NCI-H128 (cell line): Measurements from ENCODE around the gene PLXNA2.

Source experiments
- DNase-seq: peaks from one replicate; lab custom pipeline; 2025; ENCODE audit not compliant: unreplicated experiment; lab: John Stamatoyannopoulos, UW

The PLXNA2 gene

DNA sequence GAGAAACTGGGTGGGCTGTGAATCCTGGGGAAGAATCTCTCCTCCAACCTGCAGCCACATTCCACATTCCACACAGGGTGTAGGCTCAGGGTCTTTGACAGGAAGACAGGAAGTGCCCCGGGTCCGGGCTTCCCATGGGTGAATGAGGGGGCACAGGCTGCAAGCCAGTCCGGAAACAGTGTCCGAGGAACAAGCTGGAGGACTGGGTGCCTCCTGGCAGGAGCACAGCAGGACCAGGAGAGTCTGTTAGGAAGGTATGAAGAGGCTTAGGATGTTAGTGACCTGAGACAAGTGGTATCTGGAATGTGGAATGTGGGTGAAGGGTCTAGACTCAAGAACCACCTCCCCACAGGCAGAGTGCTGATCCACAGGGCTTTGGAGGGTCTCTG is 212.3 kb downstream of the PLXNA2 start:
- no peak for DNase-seq

- no peak for DNase-seq
These were observed 212.8 kb downstream of the PLXNA2 start for GRCh38 chr1:208031316-208031931.

DNA sequence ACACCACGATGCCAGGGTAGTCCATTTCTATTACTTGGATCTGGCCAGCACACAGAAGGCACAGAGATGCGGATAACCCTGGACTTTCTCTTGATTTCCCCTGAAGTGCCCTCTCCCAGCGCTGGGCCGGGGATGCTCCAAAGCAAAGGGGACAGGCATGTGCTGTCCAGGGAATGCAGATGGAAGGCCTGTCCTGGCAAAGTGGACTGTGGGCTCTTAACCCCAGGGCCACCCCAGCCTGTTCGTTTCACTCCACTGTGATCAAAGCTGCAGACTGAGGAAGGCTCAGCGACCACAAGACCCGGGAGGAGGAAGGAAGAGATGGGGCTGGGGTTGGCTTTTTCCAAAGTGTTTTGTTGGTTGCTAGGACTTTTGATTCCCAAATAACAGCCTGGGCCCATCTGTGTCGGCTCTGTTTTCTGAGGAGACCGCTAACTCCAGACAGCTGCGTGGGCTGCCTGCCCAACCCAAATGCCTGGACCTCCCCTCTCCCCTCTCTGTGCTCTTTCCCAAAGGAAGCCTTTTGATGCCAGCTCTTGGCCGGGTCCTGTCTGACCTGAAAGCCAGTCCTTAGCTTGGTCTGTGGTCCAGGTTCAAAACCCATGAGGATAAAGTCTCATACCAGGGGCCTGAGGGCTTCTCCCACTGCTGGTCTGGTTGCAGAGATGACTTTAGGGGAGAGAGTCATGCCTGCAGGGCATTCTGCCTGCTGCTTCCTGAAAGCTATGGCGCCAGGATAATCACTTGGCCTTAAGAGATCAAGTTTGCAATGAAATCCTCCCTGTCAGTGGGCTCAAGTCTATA is 213.7 kb downstream of the PLXNA2 start:
- no peak for DNase-seq

DNA sequence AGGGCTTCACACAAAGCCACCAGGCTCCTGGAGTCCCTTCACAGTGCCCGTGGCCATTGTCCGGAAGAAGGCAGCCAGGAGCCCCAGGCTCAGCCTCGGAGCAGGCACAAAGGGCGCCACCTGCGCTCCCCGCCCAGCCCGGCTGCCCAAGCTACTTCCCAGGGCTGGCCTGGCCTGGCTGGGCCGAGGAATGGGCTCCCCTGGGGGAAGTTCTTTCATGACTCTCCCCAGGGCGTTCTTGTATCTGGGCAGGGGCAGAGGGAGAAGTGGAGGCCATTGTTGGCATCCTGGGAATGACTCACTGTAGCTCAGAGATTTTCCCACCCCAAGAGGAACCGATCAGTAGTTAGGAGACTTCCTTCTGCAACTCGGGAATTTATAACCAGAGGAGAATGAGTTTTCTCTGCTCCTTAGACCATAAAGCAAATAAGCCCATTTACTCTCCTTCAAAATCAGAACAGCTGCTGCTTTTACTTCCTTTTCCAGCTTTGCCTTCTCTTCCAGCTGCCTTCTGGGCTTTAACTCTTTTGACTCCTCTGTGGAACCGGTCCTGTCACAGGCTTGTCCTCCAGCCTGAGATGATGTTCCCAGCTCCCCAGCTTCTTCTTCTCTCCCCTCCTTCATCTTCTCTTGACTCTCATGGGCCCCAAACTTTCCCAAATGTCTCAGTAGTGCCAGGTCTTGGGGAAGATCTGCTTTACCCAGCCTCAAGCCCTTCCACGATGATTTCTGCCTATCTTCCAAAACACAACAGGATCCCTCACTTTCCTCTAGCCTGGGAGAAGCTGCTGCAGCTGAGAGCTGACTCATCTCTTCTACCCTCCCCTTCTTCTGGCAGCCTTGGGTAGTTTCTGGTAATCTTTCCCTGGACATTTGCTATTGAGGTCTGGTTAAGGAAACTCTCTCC is 214.6 kb downstream of the PLXNA2 start:
- no peak for DNase-seq

DNA sequence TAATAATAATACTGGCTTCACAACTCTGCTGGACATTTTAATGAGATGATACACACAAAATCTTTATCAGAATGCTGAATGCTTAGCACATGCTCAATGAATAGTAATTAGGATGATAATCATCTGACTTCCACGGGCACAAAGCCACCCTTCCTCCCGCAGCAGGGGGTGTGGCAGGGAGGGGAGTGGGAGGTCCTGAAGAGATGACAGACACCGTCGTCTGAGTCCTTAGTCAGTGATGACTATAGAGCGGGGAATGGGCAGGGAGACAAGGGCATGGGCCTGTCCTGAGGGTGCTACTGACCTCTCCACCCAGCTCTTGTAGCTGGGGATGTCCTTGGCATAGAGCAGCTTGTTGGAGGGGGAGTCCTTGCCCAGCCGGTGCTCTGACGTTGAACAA is 215.7 kb downstream of the PLXNA2 start:
- DNase-seq = no peak

- DNase-seq = no peak
These were observed 216.3 kb downstream of the PLXNA2 start for GRCh38 chr1:208027861-208028260.

- no peak for DNase-seq
These were observed 217.2 kb downstream of the PLXNA2 start for GRCh38 chr1:208026880-208027438.

DNA sequence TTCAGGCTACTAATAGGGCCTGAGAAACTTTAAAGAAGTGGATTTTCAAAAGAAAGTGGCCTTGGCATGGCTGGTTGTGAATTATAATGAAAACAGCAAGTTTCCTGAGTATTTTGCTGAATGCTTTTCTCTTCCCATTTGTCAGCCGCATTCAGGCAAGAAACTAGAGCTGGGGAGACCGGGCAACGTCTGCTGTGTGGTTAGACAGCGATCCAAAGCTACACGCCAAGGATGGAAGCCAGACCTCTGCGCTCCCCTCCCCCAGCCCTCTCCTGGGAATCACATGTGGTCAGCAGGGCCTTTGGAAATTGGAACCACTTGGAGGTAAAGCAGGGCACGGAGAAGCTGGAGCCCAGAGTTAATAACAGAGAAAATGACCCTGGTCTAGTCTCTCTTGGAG is 219.2 kb downstream of the PLXNA2 start:
- no peak for DNase-seq

DNA sequence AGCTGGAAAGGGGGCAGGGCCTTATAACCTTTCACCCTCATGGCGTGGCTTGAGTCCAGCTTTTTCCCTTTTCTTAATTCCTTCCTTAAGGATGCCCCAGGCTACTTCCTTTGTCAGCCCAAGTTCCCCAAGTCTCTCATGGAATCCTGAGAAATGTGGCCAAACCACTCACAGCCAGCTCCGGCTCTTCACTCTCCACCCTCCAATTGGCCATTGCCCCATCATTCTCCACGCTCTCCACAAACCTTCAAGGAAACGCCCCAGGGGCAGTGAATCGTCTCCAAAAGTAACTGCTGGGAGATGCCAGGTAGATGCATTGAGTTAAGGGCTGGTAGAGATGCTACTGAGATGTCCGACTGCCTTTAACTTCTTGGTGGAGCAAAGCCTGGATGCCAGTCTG is 219.8 kb downstream of the PLXNA2 start:
- DNase-seq = no peak

DNA sequence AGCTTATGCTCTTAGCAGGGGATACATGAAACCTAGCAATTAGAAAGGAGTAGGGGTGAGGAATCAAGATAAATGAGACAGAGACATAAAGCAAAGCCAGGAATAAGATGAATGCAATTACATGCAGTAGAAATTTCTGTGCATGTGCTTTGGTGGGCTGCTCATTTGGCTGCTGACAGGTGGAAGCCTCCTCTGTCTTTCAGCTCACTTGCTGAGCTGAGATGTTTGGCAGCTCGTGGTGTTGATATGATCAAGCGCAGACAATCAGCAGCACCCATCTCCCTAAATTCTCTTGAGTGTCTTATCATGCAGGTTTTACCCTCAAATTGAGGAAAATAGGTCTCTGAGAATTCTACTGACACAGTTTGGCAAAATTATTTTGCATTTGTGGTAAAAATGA is 224.9 kb downstream of the PLXNA2 start:
- no peak for DNase-seq

DNA sequence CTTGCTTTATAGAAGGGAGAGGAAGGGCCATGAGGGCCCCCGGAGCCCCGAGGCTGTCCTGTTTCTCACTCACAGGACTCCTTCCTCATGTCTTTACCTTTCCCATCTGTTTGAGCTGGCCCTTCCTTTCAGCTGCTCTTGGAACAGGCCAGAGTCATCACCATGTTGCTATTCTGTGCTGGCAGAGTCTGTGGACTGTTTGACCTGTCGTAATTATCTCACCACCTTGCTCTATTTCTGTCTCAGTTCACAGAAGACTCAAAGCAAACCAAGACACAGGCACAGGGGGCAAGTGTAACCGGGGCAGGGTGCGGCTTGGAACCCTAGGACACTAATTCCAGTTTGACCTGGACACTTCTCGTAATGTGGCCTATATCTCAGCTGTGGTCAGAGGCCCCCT is 228.9 kb downstream of the PLXNA2 start:
- no peak for DNase-seq

- DNase-seq = no peak
These were observed 231.0 kb downstream of the PLXNA2 start for GRCh38 chr1:208013210-208013609.

DNA sequence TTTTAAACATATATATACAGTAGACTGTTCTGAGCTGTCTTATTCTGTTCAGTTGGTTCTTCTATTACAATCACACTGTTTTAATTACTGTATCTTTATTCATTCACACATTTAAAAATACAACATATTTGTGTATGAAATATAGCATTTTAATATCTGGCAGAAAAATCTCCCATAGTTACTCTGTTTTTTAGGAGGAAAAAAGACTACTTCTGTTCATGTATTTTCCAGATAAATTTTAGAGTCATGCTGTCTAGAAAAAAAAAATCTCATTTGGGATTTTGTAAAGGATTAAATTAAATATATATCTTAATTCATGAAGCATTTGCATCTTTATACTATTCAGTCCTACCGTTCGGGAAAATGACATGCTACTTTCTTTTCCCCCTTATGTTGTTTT is 231.5 kb downstream of the PLXNA2 start:
- DNase-seq = no peak

GRCh38 chr1:208010487-208011071 is 233.6 kb downstream of the PLXNA2 start:
- no peak for DNase-seq

- no peak for DNase-seq
These were observed 234.3 kb downstream of the PLXNA2 start for GRCh38 chr1:208009706-208010444.

DNA sequence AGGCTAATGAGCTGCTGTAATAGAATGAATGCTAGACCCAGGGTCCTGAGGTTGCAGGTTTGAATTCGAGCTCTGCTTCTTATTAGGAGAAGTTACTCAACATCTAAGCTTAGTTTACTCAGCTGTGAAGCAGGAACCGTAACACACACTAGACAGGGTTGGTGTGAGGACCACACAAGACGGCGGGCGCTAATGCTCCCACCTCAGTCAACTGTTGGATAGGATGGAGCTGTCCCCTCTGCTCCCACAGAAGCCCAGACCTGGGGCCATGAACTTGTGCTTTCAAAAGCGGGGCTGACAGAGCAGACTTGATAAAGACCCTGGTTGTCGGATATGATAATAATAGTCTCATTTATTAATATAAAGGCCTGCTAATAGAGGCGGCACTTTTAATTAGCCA is 234.9 kb downstream of the PLXNA2 start:
- no peak for DNase-seq

DNA sequence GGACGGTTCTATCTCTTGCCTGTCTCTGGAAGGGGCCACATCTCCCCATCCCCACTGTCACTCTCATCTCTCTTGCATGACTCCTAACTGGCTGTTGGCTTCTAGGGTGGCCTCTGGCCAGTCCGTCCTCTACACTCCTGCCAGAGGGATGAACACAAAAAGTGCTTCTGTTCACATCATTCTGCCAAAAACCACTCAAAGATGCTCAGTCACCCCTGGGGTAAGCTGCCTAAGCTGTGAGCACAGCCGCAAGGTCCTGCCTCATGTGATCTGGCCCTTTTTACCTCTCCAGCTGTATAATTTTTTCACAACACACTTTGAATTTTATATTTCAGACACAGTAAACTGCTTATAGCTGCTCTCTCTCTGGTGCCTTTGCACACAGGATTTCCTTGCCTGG is 235.7 kb downstream of the PLXNA2 start:
- no peak for DNase-seq

GRCh38 chr1:208007938-208008342 is 236.2 kb downstream of the PLXNA2 start:
- DNase-seq = no peak

- no peak for DNase-seq
These were observed 236.8 kb downstream of the PLXNA2 start for GRCh38 chr1:208007319-208007937.
